ENCODE results near the gene GALK1. TPM values are rescaled to one million over a fixed set of nuclear protein-coding genes. Genes with fewer than 3 reads are reported as not detected.
A peak's percentile ranks its signal among the peaks of the same experiment; 100 is the strongest.

Gene GALK1
- total and polyA plus RNA-seq, 2 of the 13 experiments (the other 11 are each of a cell fraction or from before 2014, with no cell fraction given): 59.9 to 93.6 TPM

DNA sequence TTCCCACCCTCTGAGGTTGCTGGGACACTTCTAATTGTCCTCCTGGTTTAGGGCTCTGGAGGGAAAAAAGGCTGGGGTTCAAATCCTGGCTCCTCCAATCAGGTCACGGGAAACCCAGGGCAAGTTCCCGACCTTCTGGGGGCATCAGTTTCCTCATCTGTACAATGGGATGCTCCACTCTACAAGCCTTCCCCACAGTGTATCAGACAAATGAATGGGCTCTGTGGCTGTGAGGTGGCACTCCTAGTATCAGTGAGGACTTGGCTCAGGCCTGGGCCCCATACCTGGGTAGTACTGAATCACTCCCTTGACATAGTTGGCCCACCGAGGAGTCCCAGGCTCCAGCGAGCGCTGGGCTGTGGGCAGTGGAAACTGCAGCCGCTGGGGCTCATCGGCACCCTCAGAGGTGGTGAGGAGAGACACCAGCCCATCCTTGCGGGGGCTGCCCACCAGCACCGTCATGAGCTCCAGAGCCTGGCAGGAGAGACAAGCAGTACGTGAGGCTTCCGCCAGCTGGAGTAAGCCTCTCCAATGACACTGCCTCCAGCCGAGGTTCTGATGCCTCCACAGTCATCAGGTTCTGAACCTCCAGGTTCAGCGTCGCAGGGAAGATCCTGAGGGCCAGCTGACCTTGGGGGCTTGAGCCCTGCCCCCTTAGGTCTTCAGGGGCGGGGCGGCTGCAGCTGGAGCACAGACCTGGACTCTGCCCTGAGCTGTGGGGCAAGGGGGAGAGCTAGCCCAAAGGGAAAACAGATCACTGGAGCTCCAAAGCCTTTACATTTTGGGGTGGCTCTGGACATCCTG is 1.2 kb downstream of the GALK1 start (continued):
- peak; percentile 63; the same call in 1 of the 2 replicates for TF ChIP-seq ZNF124 (CRISPR knock-in tag; IDR thresholded peaks at IDR 0.05)
- no peak for TF ChIP-seq HMGA1 (CRISPR knock-in tag; conservative IDR thresholded peaks at IDR 0.05)
- no peak for TF ChIP-seq ZNF549 (CRISPR knock-in tag; IDR thresholded peaks at IDR 0.05)
- TF ChIP-seq NFRKB (IDR thresholded peaks at IDR 0.05): no peak
- TF ChIP-seq HNF4A (CRISPR knock-in tag; IDR thresholded peaks at IDR 0.05): peak; percentile 98
- peak; percentile 56; the same call in 1 of the 2 replicates for TF ChIP-seq KLF12 (CRISPR knock-in tag; IDR thresholded peaks at IDR 0.05; ENCODE audit: borderline replicate concordance)
- peak; percentile 91; the same call in 1 of the 2 replicates for TF ChIP-seq ZNF264 (CRISPR knock-in tag; IDR thresholded peaks at IDR 0.05)
- TF ChIP-seq MAZ (IDR thresholded peaks at IDR 0.05; ENCODE audit: borderline replicate concordance, low read depth, low read length): no peak
- TF ChIP-seq MAZ (CRISPR knock-in tag; IDR thresholded peaks at IDR 0.05; ENCODE audit: low read depth): peak; percentile 77; the same call in 1 of the 2 replicates
- no peak for TF ChIP-seq ZSCAN12 (CRISPR knock-in tag; IDR thresholded peaks at IDR 0.05)
- TF ChIP-seq NR3C1 (CRISPR knock-in tag; IDR thresholded peaks at IDR 0.05): 0 out of 2 replicates have a peak, but pooled peaks have one; percentile 34
- 0 out of 2 replicates have a peak, but pooled peaks have one; percentile 23 for TF ChIP-seq POGK (CRISPR knock-in tag; conservative IDR thresholded peaks at IDR 0.05)
- TF ChIP-seq ESRRA (CRISPR knock-in tag; IDR thresholded peaks at IDR 0.05; ENCODE audit: low read depth): peak; percentile 58; the same call in 1 of the 2 replicates
- TF ChIP-seq ZNF564 (CRISPR knock-in tag; IDR thresholded peaks at IDR 0.05): no peak; the same call in 1 of the 2 replicates
- TF ChIP-seq NFKBIZ (CRISPR knock-in tag; IDR thresholded peaks at IDR 0.05): peak; percentile 36; the same call in 1 of the 2 replicates
- TF ChIP-seq ZNF33A (CRISPR knock-in tag; IDR thresholded peaks at IDR 0.05; ENCODE audit: borderline replicate concordance): no peak
- peak; percentile 56; the same call in 1 of the 2 replicates for TF ChIP-seq ZNF713 (CRISPR knock-in tag; IDR thresholded peaks at IDR 0.05)
- no peak for TF ChIP-seq FOXK2 (IDR thresholded peaks at IDR 0.05)
- no peak for TF ChIP-seq TSC22D2 (CRISPR knock-in tag; IDR thresholded peaks at IDR 0.05; ENCODE audit: borderline replicate concordance)
- 0 out of 2 replicates have a peak, but pooled peaks have one; percentile 55 for TF ChIP-seq ZNF101 (CRISPR knock-in tag; IDR thresholded peaks at IDR 0.05; ENCODE audit: borderline replicate concordance, low read depth)
- TF ChIP-seq STAG1 (CRISPR knock-in tag; IDR thresholded peaks at IDR 0.05): no peak
- no peak for TF ChIP-seq ARNT (IDR thresholded peaks at IDR 0.05)
- TF ChIP-seq KLF16 (CRISPR knock-in tag; IDR thresholded peaks at IDR 0.05): peak in 1 of 2 experiments; percentile 90; a peak in 2 of 4 replicates
- TF ChIP-seq ZNF205 (CRISPR knock-in tag; IDR thresholded peaks at IDR 0.05): peak; percentile 92
- TF ChIP-seq ZBTB2 (CRISPR knock-in tag; IDR thresholded peaks at IDR 0.05; ENCODE audit: low read depth): no peak
- no peak for TF ChIP-seq ZNF136 (CRISPR knock-in tag; IDR thresholded peaks at IDR 0.05; ENCODE audit: low read depth)
- peak; percentile 18; the same call in 1 of the 2 replicates for TF ChIP-seq CBFB (CRISPR knock-in tag; IDR thresholded peaks at IDR 0.05)
- TF ChIP-seq SMAD3 (CRISPR knock-in tag; IDR thresholded peaks at IDR 0.05): peak; percentile 42; the same call in 1 of the 2 replicates
- no peak for TF ChIP-seq ZNF446 (CRISPR knock-in tag; IDR thresholded peaks at IDR 0.05)
- no peak for TF ChIP-seq FOSL1 (CRISPR knock-in tag; IDR thresholded peaks at IDR 0.05; ENCODE audit: borderline replicate concordance)

Measured in HepG2 (cell line).